H1 (cell line): ENCODE measurements around the gene RSKR. TPM values are rescaled to one million over a fixed set of nuclear protein-coding genes. Genes with fewer than 3 reads are reported as not detected.

Experiments
- CHD2 ChIP-seq: IDR thresholded peaks from 2 replicates; pipeline ENCODE4 v1.6.1; 2012; ENCODE audit warnings: low read length, improper control_type of control experiment
- KDM4A ChIP-seq: IDR thresholded peaks from one replicate; pipeline ENCODE4 v1.7.1; 2012; ENCODE audit warnings: low read depth, mild to moderate bottlenecking, moderate library complexity, low read length, inconsistent platforms; ENCODE audit not compliant: severe bottlenecking
- RAD21 ChIP-seq, 2 experiments: IDR thresholded peaks in 1 of 2; conservative IDR thresholded peaks in 1 of 2; 2 replicates each; pipeline ENCODE4 v1.6.1; 2011; ENCODE audit warnings: low read depth in 2 of 2, low read length in 2 of 2, improper control_type of control experiment in 1 of 2, inconsistent platforms in 1 of 2, mild to moderate bottlenecking in 1 of 2, moderate library complexity in 1 of 2
- polyA plus RNA-seq, 7 experiments: library from polyadenylated mRNA; depleted of rRNA in 3 of 7; stranded (reverse) in 5 of 7; unstranded in 2 of 7; fragments of >200 nt in 5 of 7; fragments of 200-250 nt in 2 of 7; gene quantifications; 1 replicate in 5 of 7; 2 replicates in 1 of 7; 4 replicates in 1 of 7; pipeline versions ENCODE4 v1.2.1 to v1.2.3, GENCODE V29; 2011 to 2013; ENCODE audit warnings: missing spikeins in 2 of 7, mixed read lengths in 2 of 7
- total RNA-seq: library from RNA; stranded (reverse); fragmentation: NEBNext Ultra II Directional; extraction: Animal tissue kit (Norgen Biotek cat#: 25700); gene quantifications from 2 replicates; pipeline ENCODE4 v1.2.1, GENCODE V29; 2021

RSKR gene
- total and polyA plus RNA-seq, 2 of the 8 experiments (the other 6 are each of a cell fraction or from before 2014, with no cell fraction given), result 24.1 to 28.5 TPM

GRCh38 chr17:28592260-28592659, 21.7 kb downstream of the RSKR start (continued):
- TF ChIP-seq RAD21 (IDR thresholded peaks at IDR 0.05 in 1 of 2, conservative IDR thresholded peaks at IDR 0.05 in 1 of 2; ENCODE audit: low read depth in 2 of 2, low read length in 2 of 2) (no peak), CHD2 (no peak), KDM4A (no peak)
